WERI-Rb-1 (cell line): Measurements from ENCODE around the gene ARID2.

Experiments used
- DNase-seq: peaks from one replicate; pipeline ENCODE4 v3.0.0-alpha.2; 2020
- H3K27ac ChIP-seq: fragments of 250-450 bp; sonication (Bioruptor Pico); 2 replicates; pipeline ENCODE4 v1.5.1; 2020; ENCODE audit warnings: mild to moderate bottlenecking, moderate library complexity
- H3K27me3 ChIP-seq: fragments of 250-450 bp; sonication (Bioruptor Pico); 2 replicates; pipeline ENCODE4 v1.5.1; 2021; ENCODE audit warnings: mild to moderate bottlenecking, low read depth, moderate library complexity; ENCODE audit not compliant: insufficient read depth, severe bottlenecking
- H3K36me3 ChIP-seq: fragments of 250-450 bp; sonication (Bioruptor Pico); 2 replicates; pipeline ENCODE4 v1.5.1; 2020; ENCODE audit warnings: mild to moderate bottlenecking, moderate library complexity
- H3K4me3 ChIP-seq: 2 replicates; pipeline ENCODE4 v1.5.1; 2011; ENCODE audit warnings: low read depth, mild to moderate bottlenecking, control low read depth, low read length
- H3K9me3 ChIP-seq: fragments of 250-450 bp; sonication (Bioruptor Pico); 2 replicates; pipeline ENCODE4 v1.5.1; 2021; ENCODE audit warnings: mild to moderate bottlenecking, moderate library complexity; ENCODE audit not compliant: severe bottlenecking
- CTCF ChIP-seq: IDR thresholded peaks from 2 replicates; pipeline ENCODE4 v1.5.1; 2011; ENCODE audit warnings: low read depth, mild to moderate bottlenecking, control low read depth, inconsistent platforms, low read length

Gene ARID2

GRCh38 chr12:45708363-45708762, 21.1 kb upstream of the ARID2 start:
- H3K9me3 ChIP-seq = no peaks in the 10 kb centered on the region
- no peaks in the 10 kb centered on the region for H3K27me3 ChIP-seq
- no peak overlapping the region for H3K27ac ChIP-seq
- H3K36me3 ChIP-seq = no peaks in the 10 kb centered on the region
- DNase-seq = no peak
- TF ChIP-seq CTCF = no peak
- H3K4me3 ChIP-seq = no peak overlapping the region

- Histone ChIP-seq H3K4me3 (no peak overlapping the region), H3K36me3 (no peaks in the 10 kb centered on the region), H3K9me3 (no peaks in the 10 kb centered on the region), H3K27me3 (no peaks in the 10 kb centered on the region), H3K27ac (no peak overlapping the region)
- DNase-seq = no peak
- no peak for TF ChIP-seq CTCF
Observed at GRCh38 chr12:45708901-45709300, 20.6 kb upstream of the ARID2 start.

- no peak for TF ChIP-seq CTCF
- no peaks in the 10 kb centered on the region for H3K36me3 ChIP-seq
- no peaks in the 10 kb centered on the region for H3K9me3 ChIP-seq
- no peaks in the 10 kb centered on the region for H3K27me3 ChIP-seq
- no peak overlapping the region for H3K4me3 ChIP-seq
- DNase-seq = no peak
- no peak overlapping the region for H3K27ac ChIP-seq
Observed at GRCh38 chr12:45712319-45712718, 17.2 kb upstream of the ARID2 start.

- TF ChIP-seq CTCF = no peak
- Histone ChIP-seq H3K36me3 (no peaks in the 10 kb centered on the region), H3K4me3 (no peak overlapping the region), H3K27ac (no peak overlapping the region), H3K9me3 (no peaks in the 10 kb centered on the region), H3K27me3 (no peaks in the 10 kb centered on the region)
- no peak for DNase-seq
Observed at GRCh38 chr12:45713078-45713477, 16.4 kb upstream of the ARID2 start.

- no peaks in the 10 kb centered on the region for H3K9me3 ChIP-seq
- no peak for TF ChIP-seq CTCF
- H3K27ac ChIP-seq = no peak overlapping the region
- DNase-seq = no peak
- no peak overlapping the region for H3K4me3 ChIP-seq
- H3K27me3 ChIP-seq = no peaks in the 10 kb centered on the region
- no peaks in the 10 kb centered on the region for H3K36me3 ChIP-seq
Observed at GRCh38 chr12:45718306-45718705, 11.2 kb upstream of the ARID2 start.

GRCh38 chr12:45720069-45720468, 9.4 kb upstream of the ARID2 start:
- Histone ChIP-seq H3K4me3 (no peak overlapping the region), H3K27ac (no peak overlapping the region), H3K27me3 (no peaks in the 10 kb centered on the region), H3K9me3 (no peaks in the 10 kb centered on the region), H3K36me3 (no peaks in the 10 kb centered on the region)
- DNase-seq = no peak
- TF ChIP-seq CTCF = no peak
